ENCODE results near the gene PSMD11. TPM values are rescaled to one million over a fixed set of nuclear protein-coding genes. Genes with fewer than 3 reads are reported as not detected.

PSMD11 gene
- total RNA-seq, 4 donors from 2014 or later: 41.7 to 68.7 (median 64.9) TPM

GRCh38 chr17:32429598-32429997 is 14.7 kb upstream of the PSMD11 start:
- Histone ChIP-seq H3K27me3 (no peaks in the 10 kb centered on the region), H3K36me3 (peaks cover 0 to 14% of the 10 kb centered on the region in 2 donors), H3K27ac (no peak overlapping the region), H3K4me1 (no peaks in the 10 kb centered on the region), H3K9me3 (no peaks in the 10 kb centered on the region), H3K4me3 (no peak overlapping the region)
- TF ChIP-seq EP300 (IDR thresholded peaks at IDR 0.05): no peak
- no peak for TF ChIP-seq POLR2A (IDR thresholded peaks at IDR 0.05)
- no peak for TF ChIP-seq CTCF (IDR thresholded peaks at IDR 0.05)
- TF ChIP-seq POLR2AphosphoS5 (IDR thresholded peaks at IDR 0.05): no peak
- no peak for ATAC-seq
- WGBS, 2 donors (ENCODE audit: low coverage in 1 of 2): 83 to 100% methylated on average over 1 to 2 of the region's 2 CpGs

- 63 to 83% methylated on average over 5 of the region's 5 CpGs for WGBS, 2 donors (ENCODE audit: low coverage in 1 of 2)
- Histone ChIP-seq H3K36me3 (no peaks in the 10 kb centered on the region), H3K9me3 (no peaks in the 10 kb centered on the region), H3K27me3 (no peaks in the 10 kb centered on the region), H3K4me3 (no peak overlapping the region), H3K4me1 (peaks cover 0 to 16% (median 2%) of the 10 kb centered on the region in 3 donors), H3K27ac (no peak overlapping the region)
- TF ChIP-seq EP300 (IDR thresholded peaks at IDR 0.05): no peak
- no peak for TF ChIP-seq POLR2AphosphoS5 (IDR thresholded peaks at IDR 0.05)
- no peak for TF ChIP-seq CTCF (IDR thresholded peaks at IDR 0.05)
- TF ChIP-seq POLR2A (IDR thresholded peaks at IDR 0.05): no peak
- no peak for ATAC-seq
These were observed 3.6 kb upstream of the PSMD11 start for GRCh38 chr17:32440722-32441121.

GRCh38 chr17:32441886-32442285 is 2.4 kb upstream of the PSMD11 start:
- WGBS, 2 donors (ENCODE audit: low coverage in 1 of 2): 21 to 65% methylated on average over 2 of the region's 2 CpGs
- no peak for ATAC-seq

GRCh38 chr17:32443827-32444300 is 446 bp upstream of the PSMD11 start:
- Histone ChIP-seq H3K9me3 (no peaks in the 10 kb centered on the region), H3K27ac (peak overlapping the region in 2 of 4 donors; percentile 38 to 84), H3K27me3 (no peaks in the 10 kb centered on the region), H3K36me3 (peaks cover 0 to 21% of the 10 kb centered on the region in 2 donors), H3K4me3 (peak overlapping the region; percentile 98 to 99), H3K4me1 (peaks cover 5 to 31% (median 9%) of the 10 kb centered on the region in 3 donors)
- ATAC-seq: no peak
- peak in 1 of 4 experiments; percentile 50 for TF ChIP-seq CTCF (IDR thresholded peaks at IDR 0.05)
- no peak for TF ChIP-seq POLR2A (IDR thresholded peaks at IDR 0.05)
- WGBS, 2 donors (ENCODE audit: low coverage in 1 of 2): 1 to 10% methylated on average over 2 to 11 of the region's 29 CpGs

More at GRCh38 chr17:32441886-32442285, 2.4 kb upstream of the PSMD11 start:
- Histone ChIP-seq H3K27me3 (no peaks in the 10 kb centered on the region), H3K4me3 (no peak overlapping the region), H3K4me1 (peaks cover 5 to 28% (median 9%) of the 10 kb centered on the region in 3 donors), H3K27ac (no peak overlapping the region), H3K36me3 (peaks cover 0 to under 1% of the 10 kb centered on the region in 2 donors), H3K9me3 (no peaks in the 10 kb centered on the region)
- TF ChIP-seq POLR2A (IDR thresholded peaks at IDR 0.05): no peak
- TF ChIP-seq POLR2AphosphoS5 (IDR thresholded peaks at IDR 0.05): no peak
- TF ChIP-seq CTCF (IDR thresholded peaks at IDR 0.05): no peak
- TF ChIP-seq EP300 (IDR thresholded peaks at IDR 0.05): no peak

- TF ChIP-seq POLR2AphosphoS5 (IDR thresholded peaks at IDR 0.05) (peak; percentile 23), POLR2A (IDR thresholded peaks at IDR 0.05) (no peak)
- H3K27ac ChIP-seq: peak overlapping the region; percentile 66 to 84 (median 83)
- no peak for ATAC-seq
- no peaks in the 10 kb centered on the region for H3K9me3 ChIP-seq
- no peaks in the 10 kb centered on the region for H3K27me3 ChIP-seq
- 0% methylated on average over 4 to 8 of the region's 14 CpGs for WGBS, 2 donors (ENCODE audit: low coverage in 1 of 2)
- H3K4me3 ChIP-seq: peak overlapping the region; percentile 98 to 99
- H3K4me1 ChIP-seq: peaks cover 5 to 31% (median 9%) of the 10 kb centered on the region in 3 donors
- peaks cover 0 to 32% of the 10 kb centered on the region in 2 donors for H3K36me3 ChIP-seq
These were observed 735 bp downstream of the PSMD11 start for GRCh38 chr17:32445074-32445415.

Measured in gastroesophageal sphincter (tissue), 4 donors.